ENCODE results near the gene AHDC1. TPM values are rescaled to one million over a fixed set of nuclear protein-coding genes. Genes with fewer than 3 reads are reported as not detected.

AHDC1 gene
- total and polyA plus RNA-seq, 9 of the 15 experiments (the other 6 are each of a cell fraction or from before 2014, with no cell fraction given) = 0.21 to 36.4 (median 4.7) TPM

DNA sequence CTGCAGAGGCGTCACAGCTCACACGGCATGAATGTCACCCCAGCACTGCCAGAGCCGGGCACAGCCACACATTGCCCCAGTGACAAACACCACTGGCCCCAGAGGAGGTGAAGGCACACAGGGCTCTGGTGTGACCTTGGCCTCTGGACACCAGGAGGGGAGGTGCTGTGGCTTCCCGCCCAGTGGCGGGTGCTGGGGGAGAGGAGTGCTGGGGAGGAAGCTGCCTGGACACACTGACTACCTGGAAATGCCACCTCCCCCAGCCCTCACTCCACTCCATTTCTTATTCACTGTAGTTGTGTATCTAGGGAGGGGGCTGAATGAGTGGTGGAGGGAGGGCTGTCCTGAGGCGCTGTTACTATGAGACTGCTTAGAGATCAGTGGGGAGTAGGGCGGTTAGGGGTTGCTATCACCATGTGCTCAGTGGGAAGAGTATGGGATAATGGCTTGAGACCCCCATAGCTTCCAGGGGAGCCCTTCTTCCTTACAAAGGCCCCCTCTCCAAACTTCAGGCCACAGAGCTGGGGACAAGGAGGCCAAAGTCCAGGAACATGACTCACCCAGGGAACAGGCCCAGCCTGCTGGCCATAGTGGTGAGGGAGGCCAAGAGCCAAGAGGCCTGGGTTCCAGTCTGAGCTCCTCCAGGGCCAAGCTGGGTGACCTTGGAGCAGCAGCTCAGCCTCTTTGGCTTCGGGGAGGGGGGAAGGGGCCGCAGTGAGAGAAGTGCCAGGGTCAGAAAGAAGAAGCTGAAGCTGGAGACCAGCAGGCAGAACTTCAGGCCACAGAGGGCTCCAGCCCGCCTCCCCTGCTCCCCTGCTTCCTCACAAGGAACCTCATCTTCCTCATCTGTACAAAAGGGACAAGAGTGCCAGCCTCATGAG is 40.1 kb downstream of the AHDC1 start (continued):
- TF ChIP-seq, protein P1, sequence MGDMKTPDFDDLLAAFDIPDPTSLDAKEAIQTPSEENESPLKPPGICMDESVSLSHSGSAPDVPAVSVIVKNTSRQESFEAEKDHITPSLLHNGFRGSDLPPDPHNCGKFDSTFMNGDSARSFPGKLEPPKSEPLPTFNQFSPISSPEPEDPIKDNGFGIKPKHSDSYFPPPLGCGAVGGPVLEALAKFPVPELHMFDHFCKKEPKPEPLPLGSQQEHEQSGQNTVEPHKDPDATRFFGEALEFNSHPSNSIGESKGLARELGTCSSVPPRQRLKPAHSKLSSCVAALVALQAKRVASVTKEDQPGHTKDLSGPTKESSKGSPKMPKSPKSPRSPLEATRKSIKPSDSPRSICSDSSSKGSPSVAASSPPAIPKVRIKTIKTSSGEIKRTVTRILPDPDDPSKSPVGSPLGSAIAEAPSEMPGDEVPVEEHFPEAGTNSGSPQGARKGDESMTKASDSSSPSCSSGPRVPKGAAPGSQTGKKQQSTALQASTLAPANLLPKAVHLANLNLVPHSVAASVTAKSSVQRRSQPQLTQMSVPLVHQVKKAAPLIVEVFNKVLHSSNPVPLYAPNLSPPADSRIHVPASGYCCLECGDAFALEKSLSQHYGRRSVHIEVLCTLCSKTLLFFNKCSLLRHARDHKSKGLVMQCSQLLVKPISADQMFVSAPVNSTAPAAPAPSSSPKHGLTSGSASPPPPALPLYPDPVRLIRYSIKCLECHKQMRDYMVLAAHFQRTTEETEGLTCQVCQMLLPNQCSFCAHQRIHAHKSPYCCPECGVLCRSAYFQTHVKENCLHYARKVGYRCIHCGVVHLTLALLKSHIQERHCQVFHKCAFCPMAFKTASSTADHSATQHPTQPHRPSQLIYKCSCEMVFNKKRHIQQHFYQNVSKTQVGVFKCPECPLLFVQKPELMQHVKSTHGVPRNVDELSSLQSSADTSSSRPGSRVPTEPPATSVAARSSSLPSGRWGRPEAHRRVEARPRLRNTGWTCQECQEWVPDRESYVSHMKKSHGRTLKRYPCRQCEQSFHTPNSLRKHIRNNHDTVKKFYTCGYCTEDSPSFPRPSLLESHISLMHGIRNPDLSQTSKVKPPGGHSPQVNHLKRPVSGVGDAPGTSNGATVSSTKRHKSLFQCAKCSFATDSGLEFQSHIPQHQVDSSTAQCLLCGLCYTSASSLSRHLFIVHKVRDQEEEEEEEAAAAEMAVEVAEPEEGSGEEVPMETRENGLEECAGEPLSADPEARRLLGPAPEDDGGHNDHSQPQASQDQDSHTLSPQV (IDR thresholded peaks at IDR 0.05) = peak; percentile 88
- TF ChIP-seq TARDBP (IDR thresholded peaks at IDR 0.05) (0 out of 2 replicates have a peak, but pooled peaks have one; percentile 26), ZNF347 (CRISPR knock-in tag; IDR thresholded peaks at IDR 0.05; ENCODE audit: low read depth) (no peak), NR2C2 (CRISPR knock-in tag; IDR thresholded peaks at IDR 0.05) (no peak), NR2C2 (tag; IDR thresholded peaks at IDR 0.05) (0 out of 2 replicates have a peak, but pooled peaks have one; percentile 25), MXI1 (IDR thresholded peaks at IDR 0.05; ENCODE audit: low read depth, low read length) (no peak), JUND (IDR thresholded peaks at IDR 0.05; ENCODE audit: borderline replicate concordance, low read depth, low read length) (peak; percentile 77), JUND (tag; IDR thresholded peaks at IDR 0.05; ENCODE audit: borderline replicate concordance, low read depth, low read length) (peak; percentile 64; the same call in 1 of the 3 replicates), ZNF766 (CRISPR knock-in tag; conservative IDR thresholded peaks at IDR 0.05) (no peak), NBN (IDR thresholded peaks at IDR 0.05; ENCODE audit: low read depth) (peak; percentile 31; the same call in 1 of the 2 replicates), ESRRA (IDR thresholded peaks at IDR 0.05; ENCODE audit: borderline replicate concordance, low read depth) (peak; percentile 85), RBM22 (IDR thresholded peaks at IDR 0.05; ENCODE audit: low read depth, low read length, poor library complexity, severe bottlenecking) (peak; percentile 0), L3MBTL2 (IDR thresholded peaks at IDR 0.05) (peak; percentile 40), EGR1 (conservative IDR thresholded peaks at IDR 0.05) (0 out of 2 replicates have a peak, but pooled peaks have one; percentile 6), MTA3 (IDR thresholded peaks at IDR 0.05; ENCODE audit: borderline replicate concordance) (0 out of 2 replicates have a peak, but pooled peaks have one; percentile 40), FOSL1 (tag; conservative IDR thresholded peaks at IDR 0.05) (peak; percentile 74)
- TF ChIP-seq, protein P2, sequence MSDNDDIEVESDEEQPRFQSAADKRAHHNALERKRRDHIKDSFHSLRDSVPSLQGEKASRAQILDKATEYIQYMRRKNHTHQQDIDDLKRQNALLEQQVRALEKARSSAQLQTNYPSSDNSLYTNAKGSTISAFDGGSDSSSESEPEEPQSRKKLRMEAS (CRISPR knock-in tag; IDR thresholded peaks at IDR 0.05) = peak; percentile 44; the same call in 1 of the 2 replicates
- TF ChIP-seq, protein P3, sequence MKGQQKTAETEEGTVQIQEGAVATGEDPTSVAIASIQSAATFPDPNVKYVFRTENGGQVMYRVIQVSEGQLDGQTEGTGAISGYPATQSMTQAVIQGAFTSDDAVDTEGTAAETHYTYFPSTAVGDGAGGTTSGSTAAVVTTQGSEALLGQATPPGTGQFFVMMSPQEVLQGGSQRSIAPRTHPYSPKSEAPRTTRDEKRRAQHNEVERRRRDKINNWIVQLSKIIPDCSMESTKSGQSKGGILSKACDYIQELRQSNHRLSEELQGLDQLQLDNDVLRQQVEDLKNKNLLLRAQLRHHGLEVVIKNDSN (CRISPR knock-in tag; IDR thresholded peaks at IDR 0.05) = 0 out of 2 replicates have a peak, but pooled peaks have one; percentile 25
- TF ChIP-seq, protein P4, sequence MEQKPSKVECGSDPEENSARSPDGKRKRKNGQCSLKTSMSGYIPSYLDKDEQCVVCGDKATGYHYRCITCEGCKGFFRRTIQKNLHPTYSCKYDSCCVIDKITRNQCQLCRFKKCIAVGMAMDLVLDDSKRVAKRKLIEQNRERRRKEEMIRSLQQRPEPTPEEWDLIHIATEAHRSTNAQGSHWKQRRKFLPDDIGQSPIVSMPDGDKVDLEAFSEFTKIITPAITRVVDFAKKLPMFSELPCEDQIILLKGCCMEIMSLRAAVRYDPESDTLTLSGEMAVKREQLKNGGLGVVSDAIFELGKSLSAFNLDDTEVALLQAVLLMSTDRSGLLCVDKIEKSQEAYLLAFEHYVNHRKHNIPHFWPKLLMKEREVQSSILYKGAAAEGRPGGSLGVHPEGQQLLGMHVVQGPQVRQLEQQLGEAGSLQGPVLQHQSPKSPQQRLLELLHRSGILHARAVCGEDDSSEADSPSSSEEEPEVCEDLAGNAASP (IDR thresholded peaks at IDR 0.05) = no peak
- TF ChIP-seq, protein P5, sequence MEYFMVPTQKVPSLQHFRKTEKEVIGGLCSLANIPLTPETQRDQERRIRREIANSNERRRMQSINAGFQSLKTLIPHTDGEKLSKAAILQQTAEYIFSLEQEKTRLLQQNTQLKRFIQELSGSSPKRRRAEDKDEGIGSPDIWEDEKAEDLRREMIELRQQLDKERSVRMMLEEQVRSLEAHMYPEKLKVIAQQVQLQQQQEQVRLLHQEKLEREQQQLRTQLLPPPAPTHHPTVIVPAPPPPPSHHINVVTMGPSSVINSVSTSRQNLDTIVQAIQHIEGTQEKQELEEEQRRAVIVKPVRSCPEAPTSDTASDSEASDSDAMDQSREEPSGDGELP (CRISPR knock-in tag; IDR thresholded peaks at IDR 0.05; ENCODE audit: borderline replicate concordance) = peak; percentile 15; the same call in 1 of the 2 replicates

Data from K562 (cell line).